Activated naive CD4-positive, alpha-beta T cell treated with anti-CD3 and anti-CD28 coated beads, Interleukin-2, amount 50 U/mL, for 72 hours (primary cell): ENCODE data around the gene TSC22D2. TPM values are rescaled to one million over a fixed set of nuclear protein-coding genes. Genes with fewer than 3 reads are reported as not detected.

Experiments used
- ATAC-seq, 2 donors: fragments of 150-1000 bp; cut with Tn5 transposase; 2 replicates each; pipeline ENCODE4 v1.10.0; 2021; ENCODE audit warnings: mild to moderate bottlenecking in 2 of 2, moderate library complexity in 2 of 2
- DNase-seq, 2 donors: peaks; one replicate each; pipeline ENCODE4 v3.0.0; 2021 to 2022; ENCODE audit warnings: low spot score in 2 of 2
- H3K27ac Mint-ChIP-seq, 2 donors: one replicate each; pipeline ENCODE4 v1.8.0; 2022; ENCODE audit warnings: mild to moderate bottlenecking in 2 of 2, mixed read lengths in 2 of 2
- H3K36me3 Mint-ChIP-seq, 2 donors: one replicate each; pipeline ENCODE4 v1.8.0; 2022; ENCODE audit warnings: mixed read lengths in 2 of 2
- H3K9me3 Mint-ChIP-seq, 2 donors: one replicate each; pipeline ENCODE4 v1.8.0; 2022; ENCODE audit warnings: mixed read lengths in 2 of 2
- total RNA-seq, 2 donors: library from RNA; stranded (reverse); gene quantifications; one replicate each; pipeline ENCODE4 v1.2.3, GENCODE V29; 2022

The TSC22D2 gene
- total RNA-seq, 2 donors from 2014 or later: 12.2 to 28.8 TPM

DNA sequence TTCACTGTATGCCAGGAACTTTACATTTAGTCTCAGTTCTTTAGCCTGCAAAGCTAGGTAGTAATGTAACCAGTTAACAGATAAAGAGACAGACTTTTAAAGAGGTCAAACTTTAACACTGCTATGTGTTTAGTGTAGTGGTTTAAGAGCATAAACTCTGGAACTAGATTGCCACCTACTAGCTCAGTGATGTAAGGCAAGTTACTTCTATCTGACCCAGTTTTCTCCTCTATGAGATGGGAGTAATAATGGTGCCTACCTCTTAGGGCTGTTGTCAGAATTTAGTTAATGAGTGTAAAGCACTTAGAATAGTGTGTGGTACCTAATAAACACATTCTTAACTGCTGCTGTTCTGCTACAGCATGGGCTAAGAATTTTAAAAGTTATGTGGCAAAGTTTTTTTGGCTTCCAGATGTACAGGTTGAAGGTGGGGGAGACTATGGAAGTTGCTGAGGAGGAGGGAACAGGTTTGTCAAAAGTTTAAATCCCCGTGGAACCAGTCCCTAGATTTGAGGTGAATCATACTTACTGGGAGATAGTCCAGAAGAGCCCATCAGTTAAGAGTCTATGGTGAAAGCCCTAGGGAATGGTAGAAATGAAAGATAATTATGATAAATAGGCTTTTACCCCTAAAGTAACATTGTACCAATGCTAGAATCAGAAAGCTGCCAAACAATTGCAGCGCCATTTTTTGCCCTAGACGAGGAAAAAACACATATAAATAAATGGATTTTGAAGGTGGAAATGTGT is 13.9 kb downstream of the TSC22D2 start:
- Mint-ChIP-seq H3K27ac (peak overlapping the region in 1 of 2 donors; percentile 69), H3K9me3 (no peaks in the 10 kb centered on the region), H3K36me3 (no peaks in the 10 kb centered on the region)
- no peak for ATAC-seq
- DNase-seq: no peak

DNA sequence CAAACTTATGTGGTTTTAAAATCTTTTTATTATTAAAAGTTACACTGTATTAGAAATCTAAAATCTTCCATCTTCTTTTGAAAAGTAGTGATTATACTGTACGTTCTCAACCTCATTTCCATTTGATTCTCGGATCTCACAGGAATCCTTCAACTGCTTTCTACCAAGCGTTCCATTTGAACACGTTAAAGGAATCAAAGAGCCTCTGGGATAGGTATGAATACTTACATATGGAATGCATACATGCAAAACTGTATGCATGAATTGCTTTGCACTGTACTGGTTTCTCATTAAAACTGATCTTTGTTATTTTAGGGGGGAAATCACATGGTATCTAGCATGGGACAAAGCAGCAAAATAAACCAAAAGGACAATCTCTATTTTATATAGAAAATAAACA is 14.8 kb downstream of the TSC22D2 start:
- Mint-ChIP-seq H3K27ac (no peak overlapping the region), H3K36me3 (no peaks in the 10 kb centered on the region), H3K9me3 (no peaks in the 10 kb centered on the region)
- no peak for ATAC-seq
- no peak for DNase-seq

DNA sequence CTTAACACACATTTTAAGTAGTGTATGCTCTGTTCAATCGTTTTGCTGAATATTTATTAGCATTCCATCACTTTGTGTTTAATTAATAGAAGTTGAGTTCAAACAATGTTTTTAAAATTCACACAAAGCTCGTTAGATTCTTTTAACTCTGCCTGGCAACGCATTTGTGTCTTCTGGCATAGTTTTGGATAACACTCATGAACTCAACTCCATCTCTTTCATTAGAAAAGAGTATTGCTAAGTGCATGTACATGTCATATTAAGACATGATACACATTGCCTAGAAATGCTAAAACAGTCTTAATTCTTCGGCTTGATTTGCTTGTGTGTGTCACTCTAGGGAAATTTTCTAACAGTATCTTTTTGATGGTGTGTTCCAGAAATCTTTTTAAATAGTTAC is 15.7 kb downstream of the TSC22D2 start:
- Mint-ChIP-seq H3K9me3 (no peaks in the 10 kb centered on the region), H3K27ac (no peak overlapping the region), H3K36me3 (no peaks in the 10 kb centered on the region)
- DNase-seq (no peak), ATAC-seq (no peak)

DNA sequence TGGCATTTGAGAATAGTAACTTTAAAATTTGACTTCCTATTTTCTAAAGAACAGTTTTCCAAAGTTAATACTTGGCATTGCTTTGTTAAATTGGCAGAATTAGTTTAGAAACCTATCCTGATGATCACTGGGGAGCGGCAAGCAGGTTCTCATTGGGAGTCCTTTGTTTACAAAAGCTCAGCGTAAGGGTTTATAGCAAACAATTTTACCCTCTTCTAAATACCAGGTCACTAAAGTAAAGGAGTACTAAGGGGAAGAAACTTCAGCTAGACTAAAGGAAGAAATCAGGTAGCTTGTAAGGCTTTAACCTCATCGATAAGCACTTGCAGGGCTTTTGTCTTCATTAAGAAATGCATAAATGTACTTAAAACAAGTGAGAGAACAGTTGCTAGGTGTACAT is 18.2 kb downstream of the TSC22D2 start:
- ATAC-seq: no peak
- H3K9me3 Mint-ChIP-seq: no peaks in the 10 kb centered on the region
- DNase-seq: no peak
- H3K27ac Mint-ChIP-seq: no peak overlapping the region
- no peaks in the 10 kb centered on the region for H3K36me3 Mint-ChIP-seq

DNA sequence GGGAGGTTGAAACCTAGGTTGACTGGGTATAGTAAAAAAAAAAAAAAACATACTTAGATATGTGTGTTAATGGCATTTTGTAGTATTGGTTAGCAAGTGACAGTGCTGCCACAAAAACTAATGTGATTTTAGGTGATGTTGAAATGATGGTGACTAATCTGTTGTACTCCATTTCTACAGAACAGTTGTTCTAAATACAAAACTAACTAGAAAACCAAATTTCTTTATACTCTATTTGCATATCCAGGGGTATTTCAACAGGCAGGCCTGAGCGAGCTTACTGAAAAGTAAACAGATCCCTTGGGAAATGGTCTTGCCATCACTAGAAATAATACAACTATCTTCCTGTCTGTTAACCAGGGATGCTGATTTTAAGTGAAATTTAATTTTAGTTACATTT is 20.5 kb downstream of the TSC22D2 start:
- H3K27ac Mint-ChIP-seq: no peak overlapping the region
- H3K36me3 Mint-ChIP-seq: no peaks in the 10 kb centered on the region
- no peaks in the 10 kb centered on the region for H3K9me3 Mint-ChIP-seq
- no peak for DNase-seq
- no peak for ATAC-seq

DNA sequence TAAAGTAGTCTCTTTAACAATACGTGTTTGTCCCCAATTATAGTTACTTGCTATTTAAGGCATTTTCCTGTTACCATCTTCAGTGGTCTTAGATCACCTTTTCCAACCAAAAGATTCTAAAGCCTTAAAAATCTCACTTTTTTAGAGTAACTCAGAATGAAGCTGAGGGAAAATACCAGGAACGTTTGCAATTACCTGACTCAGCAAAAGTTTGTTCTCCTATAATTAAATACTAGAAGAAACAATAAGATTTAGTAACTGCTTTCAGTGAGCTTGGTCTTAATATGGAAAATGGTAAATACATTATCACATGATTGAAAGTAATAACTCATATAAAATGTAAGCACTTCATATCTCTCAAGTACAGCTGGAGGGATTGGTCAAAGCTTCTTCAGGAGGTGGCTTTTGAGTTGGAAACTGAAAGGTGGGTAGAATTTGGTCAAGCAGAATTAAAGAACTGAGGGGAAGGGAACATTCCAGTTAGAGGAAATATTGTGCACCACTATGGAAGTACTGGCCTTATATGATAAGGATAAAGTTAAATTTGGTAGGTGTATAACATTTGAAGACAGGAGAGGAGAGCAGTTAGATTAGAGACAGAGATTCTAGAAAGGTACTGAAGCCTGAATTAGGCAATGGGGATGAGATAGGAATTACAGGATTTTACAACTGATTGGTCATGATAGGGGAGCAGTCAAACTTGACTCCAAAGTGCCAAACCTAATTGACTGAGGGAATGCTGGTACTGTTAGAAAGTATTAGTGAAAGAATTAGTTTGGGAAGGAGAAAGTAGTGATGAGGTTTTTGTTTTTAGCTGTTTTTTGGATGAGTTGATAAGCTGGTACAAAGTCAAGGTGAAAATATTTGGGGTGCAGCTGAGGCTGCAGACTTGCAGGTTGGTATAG is 21.9 kb downstream of the TSC22D2 start:
- H3K36me3 Mint-ChIP-seq: no peaks in the 10 kb centered on the region
- ATAC-seq (no peak), DNase-seq (no peak)
- H3K27ac Mint-ChIP-seq: no peak overlapping the region
- H3K9me3 Mint-ChIP-seq: no peaks in the 10 kb centered on the region

DNA sequence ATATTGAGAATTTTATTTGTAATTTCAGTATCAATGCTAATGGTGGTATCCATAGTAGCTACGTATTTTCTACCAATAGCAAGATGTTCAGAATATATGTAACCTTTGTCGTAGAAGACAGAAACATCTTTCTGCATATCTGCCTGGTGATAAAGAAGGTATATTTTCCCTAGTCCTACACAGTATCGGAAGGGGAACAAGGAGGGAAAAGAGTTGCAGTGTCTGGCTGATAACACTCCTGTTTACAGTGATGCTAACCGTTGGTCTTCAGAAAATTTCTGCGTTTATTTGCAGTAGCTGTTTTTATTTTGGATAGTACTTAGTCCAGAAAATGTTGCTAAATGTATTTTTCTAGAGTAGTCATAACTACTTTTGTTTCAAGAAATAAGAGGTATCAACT is 25.2 kb downstream of the TSC22D2 start:
- ATAC-seq (no peak), DNase-seq (no peak)
- H3K27ac Mint-ChIP-seq: no peak overlapping the region
- no peaks in the 10 kb centered on the region for H3K36me3 Mint-ChIP-seq
- H3K9me3 Mint-ChIP-seq: no peaks in the 10 kb centered on the region

DNA sequence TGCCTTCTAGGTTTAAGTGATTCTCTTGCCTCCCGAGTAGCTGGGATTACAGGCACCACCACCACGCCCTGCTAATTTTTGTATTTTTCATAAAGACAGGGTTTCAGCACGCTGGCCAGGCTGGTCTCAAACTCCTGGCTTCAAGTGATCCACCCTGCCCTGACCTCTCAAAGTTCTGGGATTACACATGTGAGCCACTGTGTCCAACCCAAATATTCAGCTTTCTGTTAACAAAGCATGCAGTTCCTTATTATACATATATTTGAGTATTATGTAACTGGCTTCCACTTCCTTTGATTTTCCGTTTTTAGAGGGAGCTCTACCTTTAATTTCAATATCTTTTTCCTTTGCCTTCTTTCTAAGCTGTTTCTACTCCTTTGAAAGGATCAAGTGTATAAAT is 26.1 kb downstream of the TSC22D2 start:
- H3K27ac Mint-ChIP-seq: no peak overlapping the region
- H3K36me3 Mint-ChIP-seq: no peaks in the 10 kb centered on the region
- no peak for DNase-seq
- ATAC-seq: no peak
- no peaks in the 10 kb centered on the region for H3K9me3 Mint-ChIP-seq

DNA sequence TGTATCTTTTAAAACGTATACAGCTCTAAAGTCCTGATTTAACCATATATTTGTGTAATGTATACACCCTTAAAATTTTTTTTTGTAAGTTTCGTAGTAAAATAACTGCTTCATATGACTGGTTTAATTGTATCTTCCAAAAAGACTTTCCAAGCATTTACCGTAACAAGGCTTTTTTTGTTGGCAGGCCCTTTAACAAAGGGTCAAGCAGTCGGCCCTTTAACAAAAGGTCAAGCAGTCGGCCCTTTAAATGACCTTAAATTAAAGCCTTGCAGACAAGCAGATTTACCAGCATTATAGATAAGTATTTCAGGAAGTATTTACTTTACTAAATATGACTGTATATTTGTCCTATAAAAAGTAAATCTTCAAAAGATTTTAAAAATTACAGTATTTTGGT is 28.1 kb downstream of the TSC22D2 start:
- Mint-ChIP-seq H3K36me3 (peaks cover 0 to 2% of the 10 kb centered on the region in 2 donors), H3K9me3 (no peaks in the 10 kb centered on the region), H3K27ac (no peak overlapping the region)
- DNase-seq (no peak), ATAC-seq (no peak)

DNA sequence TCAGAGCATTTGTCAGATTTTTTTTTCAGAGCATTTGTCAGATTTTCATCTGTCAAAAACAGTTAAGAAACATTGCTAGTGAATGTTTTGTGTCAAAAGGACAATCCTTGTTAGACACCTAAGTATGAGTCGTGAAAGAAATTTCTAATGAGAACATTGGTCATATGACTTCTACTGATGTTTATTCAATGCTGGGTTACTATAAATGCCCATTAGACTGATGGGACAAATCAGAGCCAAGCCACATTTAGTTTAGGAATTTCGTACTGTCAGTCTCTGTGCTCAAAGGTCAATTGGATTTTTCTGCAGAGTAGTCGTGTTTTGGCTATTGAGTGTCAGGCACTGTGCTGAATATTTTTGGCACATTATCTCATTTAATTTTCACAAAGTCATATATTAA is 31.6 kb downstream of the TSC22D2 start:
- Mint-ChIP-seq H3K9me3 (no peaks in the 10 kb centered on the region), H3K36me3 (peaks cover 0 to 28% of the 10 kb centered on the region in 2 donors), H3K27ac (no peak overlapping the region)
- DNase-seq (no peak), ATAC-seq (no peak)

DNA sequence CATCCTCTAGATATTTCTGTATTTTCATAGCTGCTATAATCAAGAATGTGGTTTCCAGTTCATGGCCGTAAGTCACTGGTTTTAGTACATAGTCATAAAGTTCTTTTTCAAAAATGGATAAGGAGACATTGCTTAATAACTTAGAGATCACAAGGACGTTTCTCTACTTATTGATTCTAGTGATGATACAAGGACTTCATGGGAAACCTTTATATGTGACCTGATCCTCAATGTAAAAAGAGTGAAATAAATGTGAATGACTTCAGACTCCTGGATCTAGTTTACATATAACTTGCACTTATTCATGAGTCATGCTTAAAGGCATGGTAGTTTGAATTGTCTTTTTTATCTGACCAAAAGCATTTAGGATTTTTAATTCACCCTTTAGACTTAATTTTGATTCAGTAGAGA is 35.2 kb downstream of the TSC22D2 start:
- ATAC-seq: no peak
- Mint-ChIP-seq H3K9me3 (no peaks in the 10 kb centered on the region), H3K27ac (no peak overlapping the region)

DNA sequence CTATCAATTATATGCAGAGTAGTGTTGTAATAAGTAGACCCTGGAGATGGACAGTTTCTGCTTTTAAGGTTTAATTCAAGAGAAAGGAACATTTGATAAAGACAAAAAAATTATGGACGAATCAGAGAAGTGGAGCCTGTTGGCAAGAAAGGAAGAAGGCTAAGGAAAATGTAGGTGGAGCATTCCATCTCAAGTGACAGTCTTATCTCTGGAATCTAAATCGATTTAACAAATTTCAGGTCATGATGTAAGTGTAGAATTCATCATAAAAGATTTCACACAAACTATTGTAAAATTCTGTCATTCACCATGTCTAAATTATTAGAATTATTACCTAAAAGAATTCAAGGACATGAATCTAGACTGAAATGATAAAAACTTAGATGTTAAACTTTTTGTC is 36.3 kb downstream of the TSC22D2 start:
- DNase-seq (no peak), ATAC-seq (no peak)
- Mint-ChIP-seq H3K36me3 (peaks cover 0 to 28% of the 10 kb centered on the region in 2 donors), H3K9me3 (no peaks in the 10 kb centered on the region), H3K27ac (no peak overlapping the region)

More for the DNA sequence above, 35.2 kb downstream of the TSC22D2 start:
- H3K36me3 Mint-ChIP-seq: peaks cover 0 to 28% of the 10 kb centered on the region in 2 donors
- DNase-seq: no peak

DNA sequence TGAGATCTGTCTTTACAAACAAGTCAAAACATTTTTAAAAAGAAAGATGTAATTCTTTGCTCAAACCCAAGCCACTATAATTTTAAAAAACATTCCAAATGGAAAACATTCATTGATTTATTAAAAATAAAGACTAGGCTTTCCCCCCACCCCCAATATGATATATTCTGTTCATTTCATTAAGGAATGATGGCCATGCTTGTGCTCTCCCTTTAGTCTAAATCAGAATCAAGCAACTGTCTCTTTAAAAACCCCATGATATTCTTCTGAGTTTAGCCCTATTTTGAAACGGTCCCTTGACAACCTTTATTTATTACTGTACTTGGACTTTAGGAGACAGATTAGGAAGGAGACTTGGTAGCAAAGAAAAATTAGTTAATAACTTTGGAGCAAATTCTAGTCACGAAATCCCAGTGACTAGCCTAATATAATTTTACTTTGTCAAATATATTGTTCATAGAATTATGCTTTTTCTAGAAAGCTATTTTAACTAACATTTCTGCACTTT is 38.4 kb downstream of the TSC22D2 start:
- H3K27ac Mint-ChIP-seq: no peak overlapping the region

DNA sequence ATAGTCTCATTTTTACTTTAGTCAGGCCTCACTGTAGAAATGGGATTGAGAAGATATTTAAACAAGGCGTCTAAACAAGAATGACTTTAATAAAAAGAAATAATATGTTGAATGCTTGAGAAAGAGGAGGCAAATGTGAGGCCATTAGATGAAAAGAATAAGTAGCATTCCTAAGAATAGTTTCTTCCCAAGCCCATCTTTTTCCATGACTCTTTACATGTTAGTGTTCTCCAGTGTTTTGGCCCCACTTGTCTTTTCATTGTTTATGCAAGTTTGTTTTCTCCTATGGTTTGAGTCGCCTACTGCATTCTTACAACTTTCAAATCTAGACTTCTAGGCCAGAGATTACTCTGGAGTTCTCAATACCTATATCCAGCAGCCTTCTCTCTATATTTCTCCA is 39.0 kb downstream of the TSC22D2 start:
- Mint-ChIP-seq H3K27ac (no peak overlapping the region), H3K36me3 (peaks cover 0 to 17% of the 10 kb centered on the region in 2 donors), H3K9me3 (no peaks in the 10 kb centered on the region)
- DNase-seq (no peak), ATAC-seq (no peak)

More for the DNA sequence above, 38.4 kb downstream of the TSC22D2 start:
- H3K36me3 Mint-ChIP-seq: peaks cover 0 to 22% of the 10 kb centered on the region in 2 donors
- ATAC-seq (no peak), DNase-seq (no peak)
- H3K9me3 Mint-ChIP-seq: no peaks in the 10 kb centered on the region

DNA sequence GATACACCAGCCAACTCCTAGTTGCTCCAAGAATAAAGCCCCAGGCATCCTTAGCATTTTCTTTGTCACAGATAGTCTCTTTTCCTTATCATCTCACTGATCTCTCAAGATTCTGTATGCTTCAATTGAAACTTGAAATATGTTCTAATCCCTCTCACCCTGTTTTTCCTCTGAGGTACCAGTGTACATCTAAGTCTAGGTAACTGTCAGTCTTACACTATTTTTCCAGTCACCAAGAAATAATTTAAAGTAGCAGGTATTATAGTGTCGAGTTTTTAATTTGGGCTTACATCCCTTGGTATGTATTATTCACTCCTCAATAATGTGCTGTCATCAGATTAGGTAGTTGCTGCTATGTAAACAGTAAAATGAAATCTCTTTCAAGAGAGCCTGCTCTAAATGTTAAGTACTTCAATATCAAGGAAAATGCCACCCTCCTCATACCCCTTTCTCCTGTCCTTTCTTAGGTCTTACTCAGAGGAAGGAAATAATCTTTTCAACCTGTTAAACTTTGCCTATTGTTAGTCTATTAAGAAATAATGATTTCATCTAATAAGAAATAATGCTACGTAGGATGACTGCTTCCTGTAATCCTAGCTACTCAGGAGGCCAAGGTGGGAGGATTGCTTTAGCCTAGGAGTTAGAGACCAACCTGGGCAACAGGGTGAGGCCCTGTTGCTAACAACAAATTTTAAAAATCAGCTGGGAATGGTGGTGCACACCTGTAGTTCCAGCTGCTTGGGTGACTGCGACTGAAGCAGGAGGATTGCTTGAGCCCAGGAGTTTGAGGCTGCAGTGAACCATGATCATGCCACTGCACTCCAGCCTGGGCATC is 39.8 kb downstream of the TSC22D2 start:
- Mint-ChIP-seq H3K9me3 (no peaks in the 10 kb centered on the region), H3K27ac (no peak overlapping the region)
- DNase-seq: no peak

DNA sequence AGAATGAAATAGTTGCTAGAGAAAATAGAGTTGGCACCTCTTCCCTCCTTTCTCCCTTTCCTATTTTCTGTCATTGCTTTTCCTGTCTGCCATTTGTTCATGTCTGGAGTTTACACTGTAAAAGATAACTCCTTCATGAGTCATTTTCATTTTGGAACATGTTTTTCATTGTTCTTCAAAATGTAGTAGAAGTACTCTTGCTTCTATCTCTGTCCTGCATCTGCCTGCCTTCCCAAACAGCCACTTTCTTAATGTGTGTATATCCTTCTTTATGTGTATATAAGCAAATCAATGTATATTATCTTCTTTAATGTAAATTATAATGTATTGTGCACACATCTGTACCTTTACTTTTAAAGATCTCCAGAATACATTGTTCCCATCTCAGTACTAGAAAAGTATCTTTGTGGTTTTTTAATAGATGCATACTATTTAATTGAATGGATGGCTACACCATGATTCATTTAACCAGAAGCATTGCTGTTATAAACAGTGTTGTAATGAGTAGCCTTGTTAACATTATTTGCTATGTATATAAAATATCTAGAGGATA is 41.1 kb downstream of the TSC22D2 start:
- ATAC-seq (peak in 1 of 2 donors; percentile 11), DNase-seq (no peak)
- Mint-ChIP-seq H3K36me3 (no peaks in the 10 kb centered on the region), H3K27ac (no peak overlapping the region), H3K9me3 (no peaks in the 10 kb centered on the region)

More for the DNA sequence above, 39.8 kb downstream of the TSC22D2 start:
- H3K36me3 Mint-ChIP-seq: peaks cover 0 to 10% of the 10 kb centered on the region in 2 donors
- no peak for ATAC-seq
